Stimulated activated CD4-positive, alpha-beta T cell treated with anti-CD3 and anti-CD28 coated beads, Interleukin-2, amount 100 ng/mL, for 48 hours (primary cell): ENCODE data around the gene SCN5A.

Experiments used
- DNase-seq, 2 donors: peaks; one replicate each; pipeline ENCODE4 v3.0.0-alpha.2; 2020

Gene SCN5A

DNA sequence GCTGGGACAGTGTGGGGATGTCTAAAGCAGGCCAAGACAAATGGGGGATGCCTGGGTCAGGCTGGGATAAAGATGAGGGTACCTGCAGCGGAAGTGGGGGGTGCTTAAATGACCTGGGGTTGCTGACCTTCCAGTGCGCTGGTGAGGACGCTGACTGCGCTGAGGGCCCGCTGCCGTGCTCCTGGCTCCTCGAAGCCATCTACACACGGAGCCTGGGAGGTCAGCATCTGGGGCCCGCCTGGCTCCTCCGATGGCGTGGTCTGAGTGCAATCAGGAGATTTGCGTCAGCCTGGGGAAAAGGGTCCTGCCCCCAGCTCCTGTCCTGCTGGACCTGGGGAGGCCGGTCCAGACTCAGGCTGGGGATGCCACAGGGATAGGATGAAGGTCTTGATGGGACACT is 50.7 kb downstream of the SCN5A start:
- no peak for DNase-seq

DNA sequence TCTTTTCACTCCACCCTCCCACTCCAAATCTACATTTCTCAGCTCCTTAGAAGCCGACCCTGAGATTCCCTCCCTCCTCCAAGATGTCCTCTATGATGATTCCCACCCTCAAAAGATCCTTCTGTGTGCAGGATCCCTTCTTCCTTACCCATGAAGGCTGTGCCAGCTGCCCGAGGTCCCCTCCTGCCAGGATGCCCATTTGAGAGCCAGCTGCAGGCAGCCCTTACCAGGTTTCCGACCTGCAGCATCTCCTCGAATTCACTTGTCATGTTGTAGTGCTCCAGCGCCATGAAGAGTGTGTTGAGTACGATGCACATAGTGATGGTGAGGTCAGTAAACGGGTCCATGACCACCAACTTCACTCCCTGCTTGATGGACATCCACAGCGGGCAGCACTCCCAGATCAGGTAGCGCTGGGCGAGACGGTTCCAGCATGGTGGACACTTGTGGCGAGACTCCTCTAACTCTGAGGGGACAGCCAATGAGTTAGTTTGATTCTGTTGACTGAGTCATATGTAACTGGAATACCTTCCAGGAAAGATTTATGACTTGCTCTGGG is 51.9 kb downstream of the SCN5A start:
- no peak for DNase-seq

DNA sequence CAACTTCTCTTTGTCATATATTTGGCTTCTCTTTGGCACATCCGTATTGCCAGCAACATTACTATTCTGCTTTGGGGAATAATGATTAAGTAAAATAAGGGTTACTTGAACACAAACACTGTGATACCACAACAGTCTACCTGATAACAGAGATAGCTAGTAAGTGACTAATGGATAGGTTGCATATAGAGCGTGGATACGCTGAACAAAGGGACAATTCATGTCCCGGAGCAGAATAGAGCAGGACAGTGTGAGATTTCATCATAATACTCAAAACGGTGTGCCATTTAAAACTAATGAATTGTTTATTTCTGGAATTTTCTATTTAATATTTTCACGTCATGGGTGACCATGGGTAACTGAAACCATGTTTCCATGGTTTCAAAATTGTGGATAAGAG is 54.1 kb downstream of the SCN5A start:
- DNase-seq: no peak

DNA sequence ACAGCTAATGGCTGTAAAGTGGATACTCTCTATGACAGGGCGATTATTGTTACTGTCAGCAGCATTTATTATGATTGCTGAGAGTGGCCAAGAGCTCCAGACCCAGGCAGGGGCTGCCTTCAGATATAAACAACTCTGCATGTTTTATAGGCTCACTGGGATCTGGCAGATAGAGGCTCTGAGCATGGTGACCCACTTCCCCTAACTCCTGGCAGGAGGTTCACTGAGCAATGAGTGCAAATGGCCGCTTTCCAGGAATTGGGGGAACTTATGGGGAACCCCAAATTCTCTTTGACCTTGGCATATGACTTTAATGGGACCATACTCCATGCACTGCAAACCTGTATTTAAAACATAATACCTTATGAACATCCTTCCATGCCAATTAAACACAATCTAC is 59.0 kb downstream of the SCN5A start:
- no peak for DNase-seq

DNA sequence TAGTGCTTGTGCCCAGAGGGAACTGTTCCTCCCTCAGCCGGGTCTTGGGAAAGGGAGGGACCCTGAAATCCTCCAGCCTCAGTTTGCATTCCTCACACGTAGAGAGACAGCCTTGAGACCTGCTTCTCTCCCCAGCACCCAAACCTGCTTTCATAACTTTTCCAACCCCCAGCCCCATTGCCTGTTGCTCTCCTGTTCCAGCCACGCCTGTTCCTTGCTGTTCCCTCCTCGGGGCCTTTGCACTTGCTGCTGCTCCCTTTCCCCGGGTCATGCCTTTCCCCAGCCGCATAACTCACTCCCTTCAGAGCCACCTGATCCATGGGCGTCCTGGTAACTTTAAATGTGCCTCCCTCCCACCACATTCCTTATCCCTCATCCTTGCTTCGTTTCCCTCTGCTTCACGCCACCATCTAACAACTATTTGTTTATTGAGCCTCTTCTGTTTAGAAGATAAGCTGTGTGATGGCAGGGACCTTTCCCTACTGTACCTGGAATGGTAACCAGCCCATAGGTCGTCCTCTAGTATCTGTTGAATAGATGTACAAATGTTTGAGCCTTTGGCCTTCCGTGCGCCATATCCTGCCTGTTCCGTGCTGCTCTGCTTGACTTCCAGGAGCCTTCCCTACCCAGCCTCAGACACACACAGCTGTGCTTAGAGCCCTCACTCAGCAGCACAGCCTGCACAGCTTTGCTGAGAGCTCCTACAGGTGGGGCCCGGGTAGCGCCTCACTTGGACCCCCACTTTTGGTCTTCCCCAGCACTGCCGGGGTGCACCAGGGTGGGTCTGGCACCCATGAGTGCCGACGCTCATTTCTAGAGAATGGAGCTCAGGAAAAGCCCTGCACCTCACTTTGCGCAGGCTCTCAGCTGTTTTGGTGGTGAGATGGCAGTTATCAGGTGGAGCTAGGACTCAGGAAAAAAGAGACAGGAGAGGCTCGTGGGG is 60.2 kb downstream of the SCN5A start:
- no peak for DNase-seq

DNA sequence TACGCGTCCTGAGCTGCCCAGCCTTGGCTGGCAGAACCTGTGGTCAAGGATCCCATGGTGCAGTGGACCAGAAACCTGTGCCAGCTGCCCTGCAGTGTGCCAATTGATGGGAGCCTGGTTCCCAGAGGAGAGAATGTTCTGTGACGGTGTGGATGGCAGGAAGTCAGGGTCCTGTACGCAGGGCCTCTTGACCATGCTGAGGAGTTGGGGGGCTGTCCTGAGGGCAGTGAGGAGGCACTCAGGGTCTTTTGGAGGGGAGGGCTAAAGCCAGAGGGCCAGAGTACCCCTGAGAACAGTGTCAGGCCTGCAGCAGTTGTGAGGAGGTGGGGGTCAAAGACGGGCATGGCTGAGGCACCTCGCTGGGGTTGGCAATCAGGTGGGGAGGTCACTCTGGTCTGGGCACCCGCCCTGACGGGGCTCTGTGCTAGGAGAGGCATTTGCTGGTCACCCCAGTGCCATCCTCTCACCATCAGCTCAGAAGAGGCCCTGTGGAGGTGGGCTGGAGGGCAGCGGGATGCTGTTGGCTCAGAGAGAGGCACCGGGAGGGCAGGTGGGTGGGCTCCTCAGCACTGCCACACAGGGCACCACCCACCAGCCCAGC is 61.0 kb downstream of the SCN5A start:
- no peak for DNase-seq

DNA sequence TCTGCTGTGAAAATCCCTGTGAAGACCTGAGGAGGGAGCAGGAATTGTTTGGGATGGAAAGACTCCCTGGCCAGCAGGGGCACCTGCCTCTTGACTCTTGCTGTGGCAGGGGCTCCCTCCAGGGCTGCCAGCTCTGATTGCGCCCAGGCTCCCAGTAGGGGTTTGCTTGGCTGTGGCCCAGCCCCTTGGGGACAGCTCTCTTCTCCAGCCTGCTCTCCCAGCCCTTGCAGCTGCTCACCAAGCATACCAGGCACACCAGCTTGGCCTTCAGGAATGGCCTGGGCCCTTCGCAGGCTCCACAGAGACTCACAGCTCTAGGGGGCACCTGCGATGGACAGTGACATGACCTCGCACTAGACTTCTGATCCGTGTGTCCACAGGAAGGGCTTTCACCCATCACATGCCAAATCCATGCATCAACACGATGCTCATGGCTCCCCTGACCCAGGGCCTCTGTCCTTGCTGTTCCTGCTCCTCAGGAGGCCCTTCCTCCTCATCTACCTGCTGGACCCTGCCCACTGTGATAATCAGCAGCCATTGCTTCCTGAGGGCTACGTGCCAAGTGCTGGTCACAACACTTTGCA is 61.8 kb downstream of the SCN5A start:
- no peak for DNase-seq

DNA sequence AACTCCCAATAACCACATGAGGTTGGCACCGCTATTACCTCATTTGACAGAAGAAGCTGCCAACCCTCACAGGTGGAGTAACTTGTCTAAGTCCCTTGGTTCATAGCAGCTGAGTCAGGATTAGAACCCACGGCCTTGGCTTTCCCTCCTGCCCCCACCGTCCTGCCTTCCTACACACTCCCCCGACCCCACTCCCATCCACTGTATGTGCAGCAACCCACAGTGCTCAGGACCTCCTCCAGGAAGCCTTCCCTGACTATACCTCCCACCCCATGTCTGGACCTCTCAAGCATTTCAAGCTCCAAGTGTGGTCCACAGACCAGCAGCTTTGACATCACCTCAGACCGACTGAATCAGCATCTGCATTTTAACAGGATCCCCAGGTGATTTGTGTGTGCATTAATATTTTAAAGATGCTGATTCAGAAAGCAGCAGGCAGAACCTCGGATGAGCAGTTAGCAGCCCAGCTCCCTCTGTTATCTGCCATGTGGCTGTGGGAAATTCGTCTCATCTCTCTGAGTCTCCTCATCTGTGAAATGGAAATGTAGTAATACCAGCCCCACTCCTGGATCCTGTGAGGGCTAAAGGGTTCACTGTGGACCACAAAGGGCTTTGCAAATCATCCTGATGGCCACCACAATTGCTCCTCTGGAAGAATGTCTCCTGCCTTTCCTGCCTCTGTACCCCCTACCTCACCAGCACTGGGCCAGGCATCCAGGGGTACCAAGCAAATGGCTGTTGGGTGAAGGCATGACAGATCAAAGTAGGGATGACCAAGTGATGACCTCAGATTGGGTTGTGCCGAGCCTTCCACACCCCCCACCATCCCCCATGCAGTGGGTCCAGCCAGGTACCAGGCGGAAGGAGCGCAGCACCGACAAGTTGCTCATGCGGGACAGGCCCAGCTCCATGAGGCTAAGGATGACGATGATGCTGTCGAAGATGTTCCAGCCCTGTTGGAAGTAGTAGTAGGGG is 62.7 kb downstream of the SCN5A start:
- DNase-seq: no peak

DNA sequence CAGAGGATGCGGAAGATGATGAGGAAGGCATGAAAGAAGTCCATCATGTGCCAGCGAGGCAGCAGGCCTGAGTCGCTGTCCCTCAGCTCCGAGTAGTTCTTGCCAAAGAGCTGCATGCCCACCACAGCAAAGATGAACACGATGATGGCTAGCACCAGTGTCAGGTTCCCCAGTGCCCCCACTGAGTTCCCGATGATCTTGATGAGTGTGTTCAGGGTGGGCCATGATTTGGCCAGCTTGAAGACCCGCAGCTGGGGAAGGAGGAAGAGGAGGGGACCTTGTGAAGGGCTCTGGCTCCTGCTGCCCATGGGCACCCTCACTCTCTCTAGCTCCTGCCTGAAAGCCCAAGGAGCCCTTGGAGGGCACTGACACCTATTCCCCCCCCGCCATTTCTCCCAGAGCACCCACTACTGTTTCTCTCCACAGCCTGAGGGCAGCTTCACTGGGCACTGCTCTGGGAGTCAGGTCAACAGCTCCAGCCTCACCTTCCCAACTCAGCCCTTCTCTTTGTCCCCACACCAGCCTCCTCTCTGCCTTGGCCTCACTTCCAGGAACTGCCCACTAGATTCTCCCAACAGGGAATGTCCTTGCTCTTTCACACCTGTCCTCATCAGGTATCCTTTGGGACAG is 63.6 kb downstream of the SCN5A start:
- no peak for DNase-seq

DNA sequence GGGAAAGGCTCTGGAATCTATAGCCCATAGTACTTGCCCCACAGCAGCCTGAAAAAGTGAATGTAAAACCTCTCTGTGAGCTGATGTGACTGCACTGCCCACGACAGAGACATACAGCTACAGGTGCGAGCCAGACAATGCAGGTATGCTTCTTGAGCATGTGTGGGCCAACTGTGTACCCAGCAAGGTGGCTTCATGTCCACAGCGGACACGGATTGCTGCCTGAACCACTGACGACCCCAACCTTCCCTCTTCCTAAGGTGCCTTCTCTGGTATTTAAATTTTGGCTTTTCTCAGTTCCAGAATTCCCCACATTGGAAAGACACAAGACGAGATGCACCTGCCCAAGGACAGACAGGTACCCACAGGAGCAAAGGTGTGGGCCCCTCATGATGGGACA is 65.8 kb downstream of the SCN5A start:
- DNase-seq: no peak

DNA sequence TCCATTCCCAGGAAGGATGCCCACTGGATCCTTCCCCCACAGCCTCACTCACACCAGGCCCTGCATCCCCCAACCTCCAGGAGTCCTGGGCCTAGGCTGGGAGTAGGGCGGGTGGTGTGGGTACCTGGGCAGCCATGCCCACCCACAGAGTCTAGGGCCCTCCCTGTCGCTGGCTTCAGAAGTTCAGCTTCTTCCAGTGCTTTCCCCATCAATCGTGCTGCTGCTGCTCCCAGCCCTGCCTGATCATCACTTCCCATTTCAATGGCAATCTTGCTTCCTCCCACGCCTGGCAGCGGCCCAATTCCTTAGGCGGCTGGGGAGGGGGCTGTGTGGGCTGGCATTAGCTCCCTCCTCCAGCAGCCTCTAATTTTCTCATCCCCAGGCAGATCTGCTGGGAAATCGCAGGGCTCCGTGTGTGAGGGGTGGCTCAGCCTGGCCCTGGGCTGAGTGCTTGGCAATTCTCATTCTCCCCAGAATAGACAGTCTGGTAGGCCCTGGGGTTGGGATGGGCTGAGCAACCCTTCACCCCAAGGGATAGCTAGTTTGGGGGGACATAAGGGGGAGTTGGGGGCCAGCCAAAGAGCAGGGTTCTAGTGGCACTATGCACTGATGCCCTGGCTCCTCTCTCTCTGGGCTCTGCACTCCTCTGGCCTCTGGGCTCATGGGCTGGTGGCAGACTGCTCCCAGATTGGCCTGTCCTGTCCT is 66.4 kb downstream of the SCN5A start:
- DNase-seq: no peak

DNA sequence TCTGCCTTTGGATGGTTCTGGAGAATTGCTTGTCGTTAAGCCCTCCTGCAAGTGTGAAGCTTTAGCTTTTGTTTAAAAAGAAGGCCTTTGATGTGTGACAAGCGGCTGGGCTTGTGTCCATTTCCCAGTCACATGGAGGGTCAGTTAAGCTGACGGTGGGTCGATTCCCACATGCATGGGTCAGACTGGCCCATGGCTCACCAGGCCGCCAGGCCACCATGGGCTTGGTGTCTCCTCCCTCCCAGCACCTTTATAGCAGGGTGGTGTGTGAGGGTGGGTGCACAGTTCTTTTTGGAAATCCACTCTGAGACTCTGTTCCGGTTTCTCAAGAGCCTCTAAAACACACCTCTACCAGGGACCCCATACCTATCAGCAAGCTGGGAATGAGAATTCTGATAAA is 67.2 kb downstream of the SCN5A start:
- DNase-seq: no peak

DNA sequence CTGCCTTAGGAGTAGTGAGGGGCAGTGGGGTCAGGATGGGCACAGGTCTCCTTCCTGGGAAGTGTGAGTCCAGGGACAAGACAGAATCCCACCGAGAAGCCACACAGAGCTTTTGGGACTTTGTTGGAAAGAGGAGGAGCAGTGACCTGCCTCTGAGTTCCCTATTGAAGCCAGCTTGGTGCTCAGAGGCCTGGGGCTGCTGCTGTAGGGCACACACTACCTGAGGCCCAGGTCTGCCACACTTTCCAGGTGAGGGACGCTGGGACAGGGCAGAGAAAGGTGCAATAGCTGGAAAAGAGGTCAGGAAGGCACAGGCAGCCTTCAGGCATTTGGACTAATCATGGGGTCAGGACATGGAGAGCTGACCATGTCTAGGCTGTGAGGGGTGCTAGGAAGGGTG is 67.7 kb downstream of the SCN5A start:
- DNase-seq: no peak

DNA sequence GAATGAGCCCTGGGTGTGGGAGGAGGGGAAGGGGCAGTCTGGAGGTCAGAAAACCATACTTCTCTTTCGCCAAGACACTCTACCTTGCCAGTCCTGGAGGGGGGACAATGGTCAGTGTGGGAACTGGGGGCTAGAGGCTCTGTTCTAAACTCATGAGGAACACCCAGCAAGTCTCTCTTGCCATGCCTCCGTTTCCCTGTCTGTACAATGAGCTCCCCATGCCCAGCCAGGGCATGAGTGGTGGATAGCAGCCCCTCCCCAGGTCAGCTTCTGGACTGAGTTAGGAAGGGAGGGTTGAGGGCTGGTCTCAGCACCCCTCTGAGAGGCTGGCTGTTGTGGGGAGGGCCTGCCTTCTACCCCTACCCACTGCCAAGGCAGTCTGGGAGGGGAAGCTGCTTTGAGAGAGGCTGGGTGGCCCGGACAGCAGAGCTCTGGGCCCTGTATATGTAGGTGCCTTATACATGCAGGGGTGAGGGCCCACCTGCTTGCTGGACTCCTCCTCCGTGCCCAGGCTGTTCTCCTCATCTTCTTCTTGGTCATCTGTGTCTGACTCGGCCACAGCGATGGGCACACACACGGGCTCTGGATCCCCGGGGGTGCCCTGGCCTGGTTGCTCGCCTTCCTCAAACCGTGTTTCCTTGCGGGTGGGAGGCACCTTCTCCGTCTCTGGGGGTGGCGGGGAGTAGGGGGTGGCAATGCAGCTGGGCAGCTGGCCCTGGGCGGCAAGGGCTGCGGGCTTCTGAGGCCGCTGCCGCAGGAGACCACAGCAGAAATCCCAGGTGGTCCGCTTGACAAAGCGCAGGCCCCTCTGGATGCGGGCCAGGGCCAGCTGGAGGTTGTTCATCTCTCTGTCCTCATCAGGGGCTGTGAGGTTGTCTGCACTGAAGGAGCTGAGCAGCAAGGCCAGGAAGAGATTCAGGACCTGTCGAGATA is 68.8 kb downstream of the SCN5A start:
- no peak for DNase-seq

DNA sequence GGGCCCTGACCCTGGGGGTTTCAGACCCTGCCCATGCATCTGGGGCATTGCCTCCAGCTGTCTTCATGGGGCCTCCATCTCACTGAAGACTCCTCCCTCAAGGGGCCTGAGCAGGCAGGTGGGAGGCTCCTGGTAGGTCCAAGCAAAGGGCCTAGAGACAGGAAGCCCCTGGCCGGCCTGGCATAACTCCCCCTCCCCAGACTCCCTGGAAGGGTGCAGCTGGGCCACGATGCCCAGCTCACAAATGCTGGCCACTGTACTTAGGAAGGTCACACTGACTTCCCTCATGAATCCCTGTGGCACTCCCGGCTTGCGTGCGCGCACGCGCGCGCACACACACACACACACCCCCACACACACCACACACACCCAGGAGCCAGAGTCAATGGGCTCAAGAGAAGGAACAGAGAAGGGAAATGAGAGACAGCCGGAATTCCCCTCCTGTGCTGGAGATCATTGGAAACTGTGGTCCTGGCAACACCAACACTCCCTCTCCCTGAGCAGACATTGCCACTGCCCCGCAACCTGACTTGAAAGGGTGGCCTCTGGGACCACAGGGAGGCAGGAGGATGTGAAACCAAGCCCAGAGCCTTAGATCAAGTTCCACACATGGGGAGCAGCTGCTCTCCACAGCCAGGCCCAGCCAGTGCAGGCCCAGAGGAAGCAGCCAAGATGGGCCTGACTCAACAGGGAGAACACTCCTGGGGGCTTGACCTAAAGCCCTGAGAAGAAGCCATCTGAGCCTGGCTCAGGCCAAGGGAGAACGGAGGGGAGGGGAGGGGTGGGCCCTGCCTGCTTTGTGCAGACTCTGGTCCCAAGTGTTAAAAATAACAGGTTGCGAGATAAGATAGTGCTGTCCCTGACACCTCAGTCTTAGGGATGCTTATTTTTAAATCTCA is 69.7 kb downstream of the SCN5A start:
- no peak for DNase-seq

DNA sequence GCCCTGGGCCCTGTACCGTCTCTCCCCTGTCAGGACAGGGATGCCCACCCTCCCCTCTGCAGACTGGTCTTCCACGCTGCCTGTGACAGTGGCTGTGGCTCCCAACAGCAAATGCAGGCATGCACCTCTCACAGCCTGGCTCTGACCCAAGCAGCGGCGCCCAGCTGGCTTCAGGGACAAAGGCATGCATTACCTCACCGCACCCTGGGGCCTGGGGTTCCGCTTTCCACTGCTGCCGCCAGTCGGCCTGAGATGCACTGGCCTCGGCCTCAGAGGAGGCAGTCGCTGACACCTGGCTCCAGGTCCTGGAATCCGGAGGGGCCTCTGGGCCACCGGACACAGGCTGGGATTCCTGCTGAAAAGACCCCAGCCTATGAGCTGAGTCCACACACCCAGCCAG is 70.3 kb downstream of the SCN5A start:
- DNase-seq: no peak

DNA sequence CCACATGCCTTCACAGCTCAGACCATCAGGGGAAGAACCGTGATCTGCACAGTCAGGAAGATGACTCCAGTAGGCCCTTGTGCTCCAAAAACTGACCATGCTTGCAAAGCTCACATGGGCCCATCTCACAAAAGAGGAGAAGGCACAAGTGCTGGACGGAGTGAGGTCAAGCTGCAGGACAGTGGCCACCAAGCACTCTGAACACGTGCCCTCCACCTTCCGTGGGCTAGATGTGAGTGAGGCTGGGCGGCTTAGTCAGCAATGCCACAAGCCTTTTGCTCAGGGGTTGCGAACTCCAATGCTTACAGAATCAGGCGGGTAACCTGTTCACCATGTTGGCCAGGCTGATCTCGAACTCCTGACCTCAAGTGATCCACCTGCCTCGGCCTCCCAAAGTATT is 70.9 kb downstream of the SCN5A start:
- DNase-seq: no peak

DNA sequence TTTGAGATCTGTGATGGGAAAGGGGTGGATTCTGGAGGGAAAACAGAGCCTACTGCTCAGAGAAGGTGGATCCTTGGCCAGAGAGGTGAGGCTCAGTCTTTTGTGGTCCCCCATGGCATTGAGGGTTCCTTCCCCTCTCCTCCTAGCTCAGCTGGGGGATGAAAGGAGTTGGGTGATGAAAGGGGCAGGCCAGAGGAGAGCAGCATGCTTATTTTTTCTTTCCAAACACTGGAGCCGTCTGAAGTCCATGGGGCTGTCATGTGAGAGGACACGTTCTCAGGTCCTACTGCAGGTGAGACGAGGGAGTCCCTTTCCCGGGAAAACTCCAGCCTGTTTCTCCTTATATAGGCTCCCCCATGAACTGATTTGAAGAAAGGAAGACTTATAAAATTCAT is 71.4 kb downstream of the SCN5A start:
- DNase-seq: no peak

DNA sequence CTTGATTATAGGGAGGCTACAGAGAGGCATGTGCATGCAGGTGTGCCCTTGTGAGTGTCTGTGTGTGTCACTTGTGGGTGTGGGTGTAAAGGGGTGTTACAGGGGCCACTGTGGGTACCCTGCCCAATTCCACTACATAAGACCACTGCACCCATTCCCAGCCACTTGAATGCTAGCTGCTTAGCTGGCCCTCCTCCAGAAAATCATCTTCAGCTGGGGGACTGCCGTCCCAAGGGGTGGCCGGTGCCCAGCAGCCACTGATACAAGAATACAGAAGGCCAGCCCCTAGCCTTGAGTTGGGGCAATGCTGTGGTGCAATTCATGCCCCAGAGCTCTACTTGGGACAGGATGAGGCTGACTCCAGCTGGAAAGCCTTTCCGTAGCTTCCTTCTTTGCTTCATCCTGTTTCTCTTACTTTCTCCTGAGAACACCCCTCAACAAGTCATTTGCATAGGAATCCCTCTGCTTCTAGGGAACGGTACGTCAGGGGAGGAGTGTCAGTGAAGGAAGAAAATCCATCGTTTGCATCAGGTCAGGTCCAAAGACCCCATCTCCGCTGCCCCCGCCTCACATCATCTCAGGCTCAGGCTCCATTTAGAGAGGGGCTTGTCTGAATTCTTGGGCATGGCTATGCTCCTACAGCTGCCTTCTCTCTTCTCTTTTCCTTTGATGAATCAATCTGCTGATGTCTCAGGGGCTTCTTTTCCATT is 72.0 kb downstream of the SCN5A start:
- DNase-seq: no peak
